ENCODE data around the gene ANKS4B.

DNA sequence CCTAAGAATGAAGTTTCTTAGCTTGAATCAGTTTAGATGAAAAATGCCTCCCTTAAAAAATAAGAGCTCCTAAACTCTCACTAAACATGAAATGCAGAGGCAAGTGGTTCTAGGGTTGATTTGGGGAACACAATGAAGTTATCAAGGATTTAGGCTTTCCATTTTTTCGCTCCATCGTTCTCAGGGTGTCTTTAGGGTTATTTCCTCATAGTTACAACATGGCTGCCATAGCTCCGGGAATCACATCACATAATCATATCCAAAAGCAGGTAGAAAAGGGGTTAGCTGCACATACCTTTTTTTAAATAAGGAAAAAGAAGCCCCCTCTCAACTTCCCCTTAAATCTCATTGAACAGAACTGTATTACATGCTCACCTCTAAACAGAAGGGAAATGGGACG, 43.5 kb upstream of the ANKS4B start:
- TF ChIP-seq, protein P1, sequence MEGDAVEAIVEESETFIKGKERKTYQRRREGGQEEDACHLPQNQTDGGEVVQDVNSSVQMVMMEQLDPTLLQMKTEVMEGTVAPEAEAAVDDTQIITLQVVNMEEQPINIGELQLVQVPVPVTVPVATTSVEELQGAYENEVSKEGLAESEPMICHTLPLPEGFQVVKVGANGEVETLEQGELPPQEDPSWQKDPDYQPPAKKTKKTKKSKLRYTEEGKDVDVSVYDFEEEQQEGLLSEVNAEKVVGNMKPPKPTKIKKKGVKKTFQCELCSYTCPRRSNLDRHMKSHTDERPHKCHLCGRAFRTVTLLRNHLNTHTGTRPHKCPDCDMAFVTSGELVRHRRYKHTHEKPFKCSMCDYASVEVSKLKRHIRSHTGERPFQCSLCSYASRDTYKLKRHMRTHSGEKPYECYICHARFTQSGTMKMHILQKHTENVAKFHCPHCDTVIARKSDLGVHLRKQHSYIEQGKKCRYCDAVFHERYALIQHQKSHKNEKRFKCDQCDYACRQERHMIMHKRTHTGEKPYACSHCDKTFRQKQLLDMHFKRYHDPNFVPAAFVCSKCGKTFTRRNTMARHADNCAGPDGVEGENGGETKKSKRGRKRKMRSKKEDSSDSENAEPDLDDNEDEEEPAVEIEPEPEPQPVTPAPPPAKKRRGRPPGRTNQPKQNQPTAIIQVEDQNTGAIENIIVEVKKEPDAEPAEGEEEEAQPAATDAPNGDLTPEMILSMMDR (optimal IDR thresholded peaks at IDR 0.05 in 1 of 3, IDR thresholded peaks at IDR 0.05 in 1 of 3, conservative IDR thresholded peaks at IDR 0.05 in 1 of 3; ENCODE audit: extremely low read depth in 1 of 3, insufficient read depth in 2 of 3, low read length in 3 of 3), result no peak
- TF ChIP-seq EZH2 (IDR thresholded peaks at IDR 0.05; ENCODE audit: low read length), result no peak

Data from keratinocyte (primary cell).